Suprapubic skin (tissue), 4 donors: ENCODE measurements around the gene ZCCHC8.

Source experiments
- EP300 ChIP-seq: sonication (generic); formaldehyde crosslinking; IDR thresholded peaks from one replicate; pipeline ENCODE4 v1.6.1; 2017; ENCODE audit warnings: antibody characterized with exemption
- POLR2A ChIP-seq, 2 donors: fragments of 450-650 bp; IDR thresholded peaks; one replicate each; pipeline ENCODE4 v1.6.1; 2017; ENCODE audit warnings: antibody characterized with exemption in 2 of 2, mild to moderate bottlenecking in 2 of 2, moderate library complexity in 2 of 2
- POLR2AphosphoS5 ChIP-seq, 3 donors: sonication (generic); formaldehyde crosslinking; IDR thresholded peaks; one replicate each; pipeline ENCODE4 v1.6.1; 2017; ENCODE audit warnings: antibody characterized with exemption in 3 of 3
- TF ChIP-seq, protein P1 (sequence below), 2 donors: fragments of 200-600 bp in 1 of 2; fragments of 450-650 bp in 1 of 2; sonication (generic) in 1 of 2; IDR thresholded peaks; one replicate each; pipeline ENCODE4 v1.5.1; 2016 to 2019; ENCODE audit warnings: antibody characterized with exemption in 2 of 2, mild to moderate bottlenecking in 1 of 2, moderate library complexity in 1 of 2

DNA sequence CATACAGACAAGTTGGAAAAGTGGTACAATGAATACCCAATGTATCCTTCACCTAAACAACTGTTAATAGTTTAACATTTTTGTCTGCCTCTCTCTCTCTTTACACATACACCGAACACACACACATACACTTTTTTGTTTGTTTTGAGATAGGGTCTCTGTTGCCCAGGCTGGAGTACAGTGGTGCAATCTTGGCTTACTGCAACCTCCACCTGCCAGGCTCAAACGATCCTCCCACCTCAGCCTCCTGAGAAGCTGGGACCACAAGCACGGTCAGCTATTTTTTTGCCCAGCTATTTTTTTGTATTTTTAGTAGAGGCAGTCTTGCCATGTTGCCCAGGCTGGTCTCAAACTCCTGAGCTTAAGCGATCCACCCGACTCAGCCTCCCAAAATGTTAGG, 16.8 kb downstream of the ZCCHC8 start:
- TF ChIP-seq, protein P1, sequence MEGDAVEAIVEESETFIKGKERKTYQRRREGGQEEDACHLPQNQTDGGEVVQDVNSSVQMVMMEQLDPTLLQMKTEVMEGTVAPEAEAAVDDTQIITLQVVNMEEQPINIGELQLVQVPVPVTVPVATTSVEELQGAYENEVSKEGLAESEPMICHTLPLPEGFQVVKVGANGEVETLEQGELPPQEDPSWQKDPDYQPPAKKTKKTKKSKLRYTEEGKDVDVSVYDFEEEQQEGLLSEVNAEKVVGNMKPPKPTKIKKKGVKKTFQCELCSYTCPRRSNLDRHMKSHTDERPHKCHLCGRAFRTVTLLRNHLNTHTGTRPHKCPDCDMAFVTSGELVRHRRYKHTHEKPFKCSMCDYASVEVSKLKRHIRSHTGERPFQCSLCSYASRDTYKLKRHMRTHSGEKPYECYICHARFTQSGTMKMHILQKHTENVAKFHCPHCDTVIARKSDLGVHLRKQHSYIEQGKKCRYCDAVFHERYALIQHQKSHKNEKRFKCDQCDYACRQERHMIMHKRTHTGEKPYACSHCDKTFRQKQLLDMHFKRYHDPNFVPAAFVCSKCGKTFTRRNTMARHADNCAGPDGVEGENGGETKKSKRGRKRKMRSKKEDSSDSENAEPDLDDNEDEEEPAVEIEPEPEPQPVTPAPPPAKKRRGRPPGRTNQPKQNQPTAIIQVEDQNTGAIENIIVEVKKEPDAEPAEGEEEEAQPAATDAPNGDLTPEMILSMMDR (IDR thresholded peaks at IDR 0.05): no peak
- TF ChIP-seq POLR2AphosphoS5 (IDR thresholded peaks at IDR 0.05) (no peak), EP300 (no peak), POLR2A (IDR thresholded peaks at IDR 0.05) (no peak)
